Upper lobe of left lung (tissue), 4 donors: ENCODE data around the gene HBM.
"Not testable (repeated sequence)": the region's sequence is repeated elsewhere in the genome, so short reads cannot be mapped to it uniquely, and the experiment has no call there.

Experiments used
- CTCF ChIP-seq, 6 experiments: fragments of 450-650 bp in 4 of 6; fragments of 200-600 bp in 2 of 6; sonication (generic) in 2 of 6; IDR thresholded peaks; one replicate each; pipeline ENCODE4 v1.5.1; 2016 to 2019; ENCODE audit warnings: antibody characterized with exemption in 6 of 6
- EP300 ChIP-seq, 4 donors: sonication (generic); formaldehyde crosslinking; IDR thresholded peaks; one replicate each; pipeline ENCODE4 v1.5.1; 2017; ENCODE audit warnings: antibody characterized with exemption in 4 of 4, control low read depth in 2 of 4
- POLR2A ChIP-seq, 4 donors: fragments of 450-650 bp; IDR thresholded peaks; one replicate each; pipeline ENCODE4 v1.5.1; 2016 to 2017; ENCODE audit warnings: antibody characterized with exemption in 4 of 4, mild to moderate bottlenecking in 2 of 4
- POLR2AphosphoS5 ChIP-seq, 2 donors: sonication (generic); formaldehyde crosslinking; IDR thresholded peaks; one replicate each; pipeline ENCODE4 v1.5.1; 2017; ENCODE audit warnings: antibody characterized with exemption in 2 of 2

GRCh38 chr16:209359-209758 is 43.6 kb downstream of the HBM start:
- not testable (repeated sequence) for TF ChIP-seq POLR2A, CTCF, EP300, POLR2AphosphoS5 (IDR thresholded peaks at IDR 0.05)
